Lung (tissue), 12 donors: Measurements from ENCODE around the gene KLHL29. TPM values are rescaled to one million over a fixed set of nuclear protein-coding genes. Genes with fewer than 3 reads are reported as not detected.
A peak's percentile ranks its signal among the peaks of the same experiment; 100 is the strongest.

Source experiments
- ATAC-seq: fragments of 200-7000 bp; cut with Tn5 transposase; one replicate; pipeline ENCODE4 v1.9.1; 2020; ENCODE audit warnings: moderate number of reproducible peaks; ENCODE audit not compliant: insufficient read depth, low FRiP score
- DNase-seq, 3 donors: peaks; one replicate each; pipeline ENCODE4 v3.0.0-alpha.2; 2013 to 2017
- H3K27ac ChIP-seq, 2 donors: one replicate each; pipeline ENCODE4 v1.5.1; 2013; ENCODE audit warnings: mild to moderate bottlenecking in 2 of 2, moderate library complexity in 2 of 2, control low read depth in 1 of 2, inconsistent platforms in 1 of 2, low read depth in 1 of 2, low read length in 1 of 2
- H3K27me3 ChIP-seq, 3 donors: one replicate each; pipeline ENCODE4 v1.5.1; 2013; ENCODE audit warnings: low read length in 2 of 3; ENCODE audit not compliant: control insufficient read depth in 3 of 3, insufficient read depth in 3 of 3
- H3K36me3 ChIP-seq, 4 donors: one replicate each; pipeline ENCODE4 v1.5.1; 2013; ENCODE audit warnings: low read length in 4 of 4, mild to moderate bottlenecking in 1 of 4, moderate library complexity in 1 of 4; ENCODE audit not compliant: control insufficient read depth in 4 of 4, insufficient read depth in 4 of 4
- H3K4me1 ChIP-seq, 5 donors: one replicate each; pipeline ENCODE4 v1.5.1; 2013; ENCODE audit warnings: low read length in 5 of 5, mild to moderate bottlenecking in 2 of 5, moderate library complexity in 1 of 5; ENCODE audit not compliant: control insufficient read depth in 5 of 5, insufficient read depth in 5 of 5
- H3K4me3 ChIP-seq: one replicate; pipeline ENCODE4 v1.5.1; 2013; ENCODE audit warnings: mild to moderate bottlenecking, control low read depth, moderate library complexity
- H3K9ac ChIP-seq, 2 donors: one replicate each; pipeline ENCODE4 v1.5.1; 2013; ENCODE audit warnings: low read length in 2 of 2, control low read depth in 1 of 2; ENCODE audit not compliant: insufficient read depth in 1 of 2
- H3K9me3 ChIP-seq, 4 donors: one replicate each; pipeline ENCODE4 v1.5.1; 2013; ENCODE audit warnings: low read length in 3 of 4, mild to moderate bottlenecking in 1 of 4, moderate library complexity in 1 of 4; ENCODE audit not compliant: control insufficient read depth in 4 of 4, insufficient read depth in 3 of 4
- WGBS, 2 donors: extraction: QIAGEN DNeasy Blood & Tissue Kit; methylation state at CpG; one replicate each; pipeline ENCODE4 v1.1.7; 2013; 5-methylcytosine and 5-hydroxymethylcytosine counted together
- polyA plus RNA-seq, 2 donors: library from polyadenylated mRNA; stranded (reverse); fragments of 200-250 nt; gene quantifications; one replicate each; pipeline ENCODE4 v1.2.1, GENCODE V29; 2013
- total RNA-seq, 2 donors: library from RNA; depleted of rRNA in 1 of 2; stranded (reverse); fragments of >200 nt in 1 of 2; gene quantifications; one replicate each; pipeline ENCODE4 v1.2.1, GENCODE V29; 2014 to 2021
- TF ChIP-seq, protein P1 (sequence below): IDR thresholded peaks from 2 replicates; pipeline ENCODE4 v1.5.1; 2012; ENCODE audit warnings: mild to moderate bottlenecking; ENCODE audit errors: control extremely low read depth, extremely low read depth
- donor health status: control.
- donor health status: control.
- donor health status: Bipolar disorder and iron deficiency.
- donor health status: healthy.
- donor health status: DM: yes; HTN: yes; CAD: no.

The KLHL29 gene
- total and polyA plus RNA-seq, 4 donors = 2.7 to 16.2 (median 3.5) TPM

DNA sequence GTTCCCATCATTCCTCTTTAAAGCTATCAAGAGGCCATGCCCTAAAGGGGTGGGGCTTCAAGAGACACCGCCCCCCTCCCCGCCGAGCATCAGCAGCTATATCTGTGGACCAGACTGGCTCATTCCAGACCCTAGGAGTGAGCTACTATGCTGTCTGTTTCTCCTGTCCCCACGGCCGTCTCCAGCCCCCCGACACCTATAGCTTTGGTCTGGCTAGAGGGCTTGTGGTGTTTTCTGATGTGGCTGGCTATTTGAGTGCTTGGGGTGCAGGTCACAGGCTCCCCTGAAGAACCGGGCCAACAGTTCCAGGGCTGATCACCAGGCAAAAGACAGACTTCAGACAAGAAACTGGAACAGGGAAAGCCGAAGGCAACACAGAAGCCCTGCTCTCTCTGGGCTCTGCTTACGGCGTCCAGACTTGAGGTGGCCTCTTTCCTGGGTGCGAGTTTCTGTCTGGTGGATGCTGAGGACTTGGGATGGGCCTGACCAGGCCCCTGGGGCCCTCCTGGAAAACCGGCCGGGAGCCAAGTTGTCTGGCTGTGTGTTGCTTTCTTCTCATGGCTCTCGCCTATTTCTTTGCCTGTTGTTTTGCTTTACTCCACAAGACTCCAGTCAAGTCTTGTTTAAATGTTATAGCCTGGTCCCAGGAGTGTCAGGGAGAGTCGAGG lies 83.6 kb downstream of the KLHL29 start:
- TF ChIP-seq, protein P1, sequence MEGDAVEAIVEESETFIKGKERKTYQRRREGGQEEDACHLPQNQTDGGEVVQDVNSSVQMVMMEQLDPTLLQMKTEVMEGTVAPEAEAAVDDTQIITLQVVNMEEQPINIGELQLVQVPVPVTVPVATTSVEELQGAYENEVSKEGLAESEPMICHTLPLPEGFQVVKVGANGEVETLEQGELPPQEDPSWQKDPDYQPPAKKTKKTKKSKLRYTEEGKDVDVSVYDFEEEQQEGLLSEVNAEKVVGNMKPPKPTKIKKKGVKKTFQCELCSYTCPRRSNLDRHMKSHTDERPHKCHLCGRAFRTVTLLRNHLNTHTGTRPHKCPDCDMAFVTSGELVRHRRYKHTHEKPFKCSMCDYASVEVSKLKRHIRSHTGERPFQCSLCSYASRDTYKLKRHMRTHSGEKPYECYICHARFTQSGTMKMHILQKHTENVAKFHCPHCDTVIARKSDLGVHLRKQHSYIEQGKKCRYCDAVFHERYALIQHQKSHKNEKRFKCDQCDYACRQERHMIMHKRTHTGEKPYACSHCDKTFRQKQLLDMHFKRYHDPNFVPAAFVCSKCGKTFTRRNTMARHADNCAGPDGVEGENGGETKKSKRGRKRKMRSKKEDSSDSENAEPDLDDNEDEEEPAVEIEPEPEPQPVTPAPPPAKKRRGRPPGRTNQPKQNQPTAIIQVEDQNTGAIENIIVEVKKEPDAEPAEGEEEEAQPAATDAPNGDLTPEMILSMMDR = no peak
- no peak overlapping the region for H3K9ac ChIP-seq
- no peaks in the 10 kb centered on the region for H3K27me3 ChIP-seq
- no peak for ATAC-seq
- peak in 1 of 3 donors; percentile 23 for DNase-seq
- no peak overlapping the region for H3K4me3 ChIP-seq
- WGBS, 2 donors = 81 to 84% methylated on average over 15 of the region's 15 CpGs
- H3K27ac ChIP-seq = no peak overlapping the region
- peaks cover 0 to 2% (median 0%) of the 10 kb centered on the region in 4 donors for H3K9me3 ChIP-seq
- H3K4me1 ChIP-seq = peaks cover 0 to 28% (median 5%) of the 10 kb centered on the region in 5 donors
- no peaks in the 10 kb centered on the region for H3K36me3 ChIP-seq

DNA sequence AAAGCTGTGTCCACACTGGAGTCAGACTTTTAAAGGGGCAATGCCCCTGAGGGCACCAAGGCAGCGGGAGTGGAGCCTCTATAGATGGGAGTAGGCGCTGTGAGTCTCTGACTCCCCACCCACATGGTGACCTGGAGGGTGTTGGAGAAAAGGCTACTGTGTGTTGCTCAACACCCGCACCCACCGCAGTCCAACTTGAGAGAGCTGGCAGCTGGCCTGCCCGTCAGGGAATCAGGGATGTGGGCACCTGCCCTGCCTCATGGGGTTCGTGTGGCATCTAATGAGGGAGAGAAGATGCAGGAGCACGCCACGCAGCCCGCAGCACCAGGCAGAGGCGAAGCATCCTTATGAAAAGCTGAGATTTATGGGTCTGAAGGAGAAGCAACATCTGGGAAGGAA lies 84.2 kb downstream of the KLHL29 start:
- no peaks in the 10 kb centered on the region for H3K27me3 ChIP-seq
- 87 to 94% methylated on average over 10 of the region's 10 CpGs for WGBS, 2 donors
- peaks cover 0 to 2% (median 0%) of the 10 kb centered on the region in 4 donors for H3K9me3 ChIP-seq
- H3K36me3 ChIP-seq = no peaks in the 10 kb centered on the region
- no peak overlapping the region for H3K9ac ChIP-seq
- DNase-seq = no peak
- H3K4me1 ChIP-seq = peaks cover 0 to 28% (median 5%) of the 10 kb centered on the region in 5 donors
- H3K27ac ChIP-seq = no peak overlapping the region
- TF ChIP-seq, protein P1 = no peak
- no peak overlapping the region for H3K4me3 ChIP-seq
- no peak for ATAC-seq

DNA sequence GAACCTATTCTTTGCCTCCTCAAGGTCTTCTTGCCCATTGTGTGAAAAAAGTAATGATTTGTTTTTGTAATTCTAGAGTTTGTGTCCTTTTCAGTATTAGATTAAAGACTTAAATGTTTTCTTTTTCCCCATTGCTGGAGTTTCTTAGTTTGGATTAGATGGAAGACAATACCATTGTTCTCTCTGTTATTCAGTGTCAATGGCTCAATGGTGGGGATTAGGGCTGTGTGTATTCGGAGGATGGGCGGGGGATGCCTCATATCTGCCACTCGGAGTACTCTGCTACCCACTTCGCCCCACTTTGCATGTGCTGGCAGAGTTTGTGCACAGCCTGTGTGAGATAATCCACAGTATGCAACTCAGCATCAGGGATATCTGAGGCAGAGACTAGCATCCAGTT lies 90.1 kb downstream of the KLHL29 start:
- no peak overlapping the region for H3K4me3 ChIP-seq
- H3K9ac ChIP-seq = no peak overlapping the region
- WGBS, 2 donors = 65 to 73% methylated on average over 4 of the region's 4 CpGs
- peaks cover 0 to 5% (median 0%) of the 10 kb centered on the region in 4 donors for H3K36me3 ChIP-seq
- ATAC-seq (no peak), DNase-seq (no peak)
- no peak overlapping the region for H3K27ac ChIP-seq
- TF ChIP-seq, protein P1 = no peak
- H3K9me3 ChIP-seq = peaks cover 0 to 4% (median 0%) of the 10 kb centered on the region in 4 donors
- peaks cover 0 to 8% (median 0%) of the 10 kb centered on the region in 5 donors for H3K4me1 ChIP-seq
- H3K27me3 ChIP-seq = no peaks in the 10 kb centered on the region
